GM18508 (cell line): ENCODE results near the gene IBSP.

Source experiments
- ATAC-seq: cut with Tn5 transposase; IDR thresholded peaks from one replicate; pipeline ENCODE4 v1.9.1; 2021; ENCODE audit warnings: moderate number of reproducible peaks; ENCODE audit not compliant: insufficient read depth, unreplicated experiment

Gene IBSP

GRCh38 chr4:87835743-87836142, 36.4 kb downstream of the IBSP start:
- no peak for ATAC-seq

GRCh38 chr4:87838205-87838604, 38.9 kb downstream of the IBSP start:
- ATAC-seq = no peak

DNA sequence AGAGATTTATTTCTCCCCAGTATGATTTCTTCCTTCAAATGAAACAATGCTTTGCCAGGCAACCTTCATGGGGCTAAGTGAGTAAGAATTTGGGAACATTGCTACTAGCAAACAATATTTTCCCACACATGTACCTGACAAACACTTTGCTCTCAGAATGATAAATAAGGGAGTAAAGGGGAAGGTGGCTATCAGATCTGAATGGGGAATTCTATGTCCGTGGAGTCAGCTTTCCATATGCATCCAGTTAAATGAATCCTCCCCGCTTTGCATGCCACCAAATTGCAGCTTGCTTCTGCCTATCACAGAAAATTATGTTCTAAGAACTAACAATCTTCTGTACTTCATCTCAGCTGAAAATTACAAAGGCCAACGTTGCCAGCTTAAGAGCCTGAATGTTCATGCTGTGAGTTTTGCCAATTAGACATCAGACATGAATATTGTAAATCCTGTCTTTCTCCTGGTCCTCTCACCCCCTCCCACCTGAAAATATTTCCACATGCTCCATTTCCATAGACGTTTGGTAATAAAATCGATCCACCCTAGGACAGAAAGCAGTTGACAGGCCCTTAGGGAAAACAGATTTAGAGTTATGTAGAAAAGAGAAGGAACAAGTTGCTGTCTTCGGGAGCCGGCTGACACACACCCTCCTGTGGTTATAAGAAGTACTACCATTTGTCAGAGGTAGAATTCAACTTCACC, 39.7 kb downstream of the IBSP start:
- peak; percentile 51 for ATAC-seq

DNA sequence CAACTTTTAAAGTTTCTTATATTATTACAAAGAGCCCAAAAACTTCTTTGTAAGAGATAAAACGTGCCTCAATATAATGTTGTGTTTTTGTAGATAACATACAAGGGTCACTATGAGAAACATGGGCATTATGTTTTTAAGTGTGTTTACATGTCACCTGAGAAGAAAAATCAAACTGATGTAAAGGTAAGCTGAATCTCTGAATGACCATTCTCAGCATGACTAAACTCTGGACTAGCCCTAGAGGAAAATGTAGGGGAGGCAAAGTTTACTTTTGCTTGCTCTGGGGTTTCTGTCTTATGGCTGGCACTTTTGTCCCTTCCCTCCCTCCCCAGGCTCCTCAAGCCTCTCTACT, 40.2 kb downstream of the IBSP start:
- ATAC-seq = no peak

DNA sequence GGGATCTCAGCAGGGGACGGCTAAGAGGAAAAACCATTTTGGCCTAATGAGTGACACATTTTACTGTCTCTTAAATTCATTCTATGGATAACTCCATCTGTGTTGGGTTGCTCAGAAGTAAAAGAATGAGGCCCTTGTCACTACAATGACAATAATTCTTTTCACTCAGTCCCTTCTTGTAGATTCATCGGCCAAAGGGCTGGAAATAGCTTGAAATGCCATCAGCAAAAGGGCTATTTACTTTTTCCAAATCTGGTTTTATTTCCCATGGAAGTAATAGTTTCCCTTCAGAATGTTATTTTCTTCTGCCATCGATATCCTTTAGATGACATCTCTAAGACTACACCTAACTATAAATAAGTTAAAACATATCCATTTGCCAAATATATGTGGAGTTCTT, 40.8 kb downstream of the IBSP start:
- no peak for ATAC-seq

DNA sequence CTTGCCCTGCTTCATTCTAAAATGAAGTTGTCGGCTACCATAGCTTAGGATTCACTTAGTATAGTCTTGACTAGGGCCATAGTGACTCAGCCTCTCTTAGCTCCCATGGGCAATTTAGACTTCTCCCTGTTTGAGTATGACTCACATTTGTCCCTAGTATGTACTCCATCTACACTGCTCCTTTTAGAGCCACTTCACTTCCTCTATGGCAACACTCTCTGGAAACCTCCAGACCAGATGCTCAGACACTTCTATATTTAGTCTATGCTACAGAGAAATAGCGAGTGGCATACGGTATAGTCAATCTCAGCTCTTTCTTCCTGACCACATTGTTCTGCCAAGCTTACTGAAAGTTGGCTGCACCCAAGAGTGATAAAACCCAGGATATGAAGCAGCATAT, 44.6 kb downstream of the IBSP start:
- no peak for ATAC-seq

- ATAC-seq = no peak
Measured at GRCh38 chr4:87844452-87844851, 45.1 kb downstream of the IBSP start.

GRCh38 chr4:87846226-87846625, 46.9 kb downstream of the IBSP start:
- no peak for ATAC-seq

GRCh38 chr4:87848622-87849351, 49.4 kb downstream of the IBSP start:
- ATAC-seq = peak; percentile 80

- no peak for ATAC-seq
Measured at GRCh38 chr4:87849612-87850011, 50.3 kb downstream of the IBSP start.

GRCh38 chr4:87851332-87851731, 52.0 kb downstream of the IBSP start:
- no peak for ATAC-seq

DNA sequence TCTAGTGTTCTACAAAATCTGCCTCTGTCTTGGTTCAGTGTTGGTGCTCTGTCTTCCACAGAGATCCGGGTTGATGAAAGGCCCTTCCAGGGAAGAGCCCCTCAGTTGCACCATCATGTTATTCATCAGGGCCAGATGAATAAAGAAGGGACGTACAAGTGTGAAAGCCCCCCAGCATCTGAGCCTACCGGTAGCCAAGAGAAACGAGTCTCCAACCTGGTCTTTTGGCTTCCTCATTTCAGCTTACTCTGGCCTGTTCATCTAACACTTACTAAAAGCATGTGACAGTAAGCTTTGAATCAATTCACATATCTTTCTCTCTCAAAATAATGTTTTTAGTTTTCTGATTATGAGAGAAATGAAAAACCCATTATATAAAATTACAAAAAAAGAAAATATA, 52.6 kb downstream of the IBSP start:
- ATAC-seq = no peak

- no peak for ATAC-seq
Measured at GRCh38 chr4:87853108-87853507, 53.8 kb downstream of the IBSP start.

DNA sequence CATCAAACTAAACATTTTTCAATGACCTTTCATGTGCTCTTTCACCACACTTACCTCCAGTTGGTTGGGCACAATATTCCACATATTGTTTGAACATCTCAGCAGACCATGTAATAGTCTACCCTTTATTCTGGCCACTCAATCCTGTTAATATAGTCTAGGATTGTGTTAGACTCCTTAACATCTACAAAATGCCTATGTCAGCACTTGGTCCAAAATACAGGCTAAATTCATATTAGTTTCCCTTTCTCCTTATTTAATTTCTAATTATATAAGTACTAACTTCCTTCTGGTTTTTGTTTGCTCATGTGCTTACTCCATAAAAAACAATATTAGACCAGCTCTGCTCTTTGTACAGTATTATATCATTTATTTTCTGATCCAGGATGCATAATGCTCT, 54.5 kb downstream of the IBSP start:
- ATAC-seq = no peak

- no peak for ATAC-seq
Measured at GRCh38 chr4:87855559-87855958, 56.2 kb downstream of the IBSP start.

DNA sequence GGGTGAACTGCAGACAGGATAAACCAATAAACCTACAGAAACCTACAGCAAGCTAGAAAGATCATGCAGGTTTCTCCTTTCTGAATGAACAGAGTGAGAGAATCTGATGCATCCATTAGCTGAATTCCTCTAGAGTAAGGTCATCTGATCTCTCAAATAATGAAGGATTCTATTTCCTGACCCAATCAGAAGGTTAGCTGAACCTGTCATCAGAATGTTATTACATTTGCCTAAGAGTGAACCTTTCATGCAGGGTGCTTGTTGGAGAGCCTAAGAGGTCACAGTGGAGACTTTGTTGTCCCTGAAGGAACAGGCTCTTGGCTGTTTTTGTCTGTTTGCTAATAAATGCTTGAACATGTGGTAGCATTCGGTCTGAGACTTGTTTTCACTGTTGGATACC, 57.5 kb downstream of the IBSP start:
- no peak for ATAC-seq

GRCh38 chr4:87857789-87858188, 58.4 kb downstream of the IBSP start:
- ATAC-seq = no peak
